ENCODE data around the gene MBOAT2.

GRCh38 chr2:8997108-8997507 is 6.4 kb downstream of the MBOAT2 start:
- TF ChIP-seq CTCF (IDR thresholded peaks at IDR 0.05) = no peak
- no peak for TF ChIP-seq POLR2A (IDR thresholded peaks at IDR 0.05)

All from adrenal gland (tissue), 5 donors.